GM20000 (cell line): ENCODE measurements around the gene SPAG16.

Experiments used
- DNase-seq: peaks from one replicate; pipeline ENCODE4 v3.0.0; 2012; ENCODE audit warnings: low spot score
- CTCF ChIP-seq: IDR thresholded peaks from 2 replicates; pipeline ENCODE4 v1.5.1; 2012; ENCODE audit warnings: mild to moderate bottlenecking, control low read depth; ENCODE audit errors: extremely low read depth, missing control alignments

The SPAG16 gene

GRCh38 chr2:213242653-213243052 lies 41.6 kb upstream of the SPAG16 start:
- no peak for DNase-seq
- no peak for TF ChIP-seq CTCF

DNA sequence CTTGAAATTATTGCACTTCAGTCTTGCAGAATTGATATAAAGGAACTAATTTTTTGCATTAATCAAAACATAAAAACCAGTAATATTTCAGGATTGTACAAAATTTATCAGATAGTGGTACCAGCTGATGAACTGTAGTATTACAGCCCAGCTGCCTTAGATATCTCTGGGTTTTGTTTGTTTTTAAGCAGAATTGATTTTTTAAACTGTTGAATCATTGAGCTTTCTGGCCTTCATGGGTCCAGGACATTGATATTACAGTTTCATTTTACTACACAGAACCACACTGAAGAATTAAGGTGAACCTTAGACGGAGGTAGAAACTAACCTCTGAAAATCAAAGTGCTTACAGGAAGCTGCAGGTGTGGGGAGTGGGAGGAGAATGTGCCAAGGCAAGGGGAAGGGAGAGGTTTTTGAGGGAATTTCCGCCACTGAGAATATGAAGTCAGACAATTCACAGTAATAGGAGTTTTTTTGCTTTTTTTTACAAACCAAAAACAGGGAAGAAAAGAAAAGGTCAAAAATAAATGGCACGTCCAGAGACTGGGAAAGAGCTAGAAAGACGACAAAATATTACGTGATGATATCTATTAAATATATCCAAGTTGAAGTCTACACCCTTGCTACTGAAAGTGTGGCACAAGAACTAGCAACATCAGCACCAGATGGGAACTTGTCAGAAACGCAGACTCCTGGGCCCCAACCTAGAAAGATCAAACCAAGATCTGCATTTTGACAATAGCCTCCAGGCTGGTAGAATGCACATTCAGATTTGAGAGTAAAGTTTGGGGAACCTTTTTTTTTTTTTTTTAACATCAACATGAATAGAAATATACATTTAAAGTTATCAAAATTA lies 40.8 kb upstream of the SPAG16 start:
- no peak for TF ChIP-seq CTCF
- DNase-seq = no peak

GRCh38 chr2:213246497-213247281 lies 37.6 kb upstream of the SPAG16 start:
- TF ChIP-seq CTCF = peak; percentile 40
- no peak for DNase-seq

GRCh38 chr2:213247566-213247965 lies 36.7 kb upstream of the SPAG16 start:
- DNase-seq = no peak
- no peak for TF ChIP-seq CTCF

- DNase-seq = no peak
- no peak for TF ChIP-seq CTCF
These were observed 35.6 kb upstream of the SPAG16 start for GRCh38 chr2:213248637-213249036.

DNA sequence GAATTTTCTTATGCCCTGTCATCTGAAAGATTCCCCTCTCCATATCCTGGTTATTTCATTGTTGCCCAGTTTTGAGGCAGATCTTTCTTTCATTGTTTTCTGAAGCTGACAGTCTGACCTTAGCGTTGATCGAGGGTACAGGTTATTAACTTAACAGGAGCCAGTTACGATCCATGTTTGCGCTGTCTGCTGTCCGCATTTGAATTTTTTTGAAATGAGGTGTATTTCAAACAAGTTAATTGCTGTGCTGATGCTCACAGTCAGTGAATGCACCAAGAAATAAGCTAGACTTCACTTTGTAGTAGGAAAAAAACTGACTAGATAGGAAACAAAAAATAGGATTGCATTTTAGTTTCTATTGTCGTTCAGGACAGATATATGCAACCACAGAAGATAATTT lies 34.8 kb upstream of the SPAG16 start:
- no peak for DNase-seq
- TF ChIP-seq CTCF = no peak

DNA sequence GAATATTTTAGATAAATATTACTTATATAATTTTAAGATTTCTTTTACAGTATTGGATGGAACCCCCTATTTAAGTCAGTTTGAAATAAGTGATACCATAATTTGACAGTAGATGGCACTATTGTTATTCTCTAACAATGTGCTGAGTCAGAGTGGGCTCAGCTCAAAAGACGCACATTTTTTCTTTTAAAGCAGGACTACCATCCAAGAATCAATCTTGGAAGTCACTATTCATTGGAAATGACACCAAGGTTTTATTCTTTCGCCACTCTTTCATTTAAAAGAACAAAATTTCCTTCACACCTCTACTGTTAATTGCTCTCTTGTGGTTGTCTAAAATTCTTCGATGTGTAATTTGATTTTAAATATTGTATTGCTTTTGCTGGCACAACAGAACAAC lies 32.6 kb upstream of the SPAG16 start:
- peak; percentile 25 for DNase-seq
- no peak for TF ChIP-seq CTCF
